Measurements from ENCODE around the gene ST6GALNAC3.

ST6GALNAC3 gene

DNA sequence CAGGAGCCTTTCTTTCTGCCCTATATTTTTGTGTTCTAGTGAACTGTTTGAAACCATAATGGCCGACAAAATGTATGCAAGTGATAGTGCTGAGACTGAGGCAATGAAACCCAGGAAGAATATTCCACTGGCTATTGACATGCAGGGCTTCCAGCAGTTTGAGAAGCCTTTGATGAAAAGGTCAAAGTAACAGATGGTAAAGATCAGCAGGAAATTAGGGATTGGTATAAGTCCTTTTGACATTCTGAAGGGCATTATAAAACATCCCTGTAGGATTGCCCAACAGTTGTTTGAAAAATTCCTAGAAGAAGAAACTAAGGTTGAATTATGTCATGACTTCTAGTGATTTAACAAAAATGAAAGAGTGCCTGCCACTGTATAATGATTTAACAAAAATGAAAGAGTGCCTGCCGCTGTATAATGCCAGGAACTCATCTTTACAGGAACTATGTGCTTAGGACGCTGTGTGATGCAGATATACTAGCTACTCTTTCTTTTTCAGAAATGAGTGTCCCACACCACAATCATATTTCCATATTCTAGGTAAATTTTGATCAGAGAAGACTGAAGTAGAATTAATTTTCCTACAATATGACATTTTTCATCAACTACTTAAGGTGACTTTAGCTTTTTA lies 508.8 kb downstream of the ST6GALNAC3 start:
- DNase-seq (ENCODE audit: low read depth in 3 of 3), result no peak

DNA sequence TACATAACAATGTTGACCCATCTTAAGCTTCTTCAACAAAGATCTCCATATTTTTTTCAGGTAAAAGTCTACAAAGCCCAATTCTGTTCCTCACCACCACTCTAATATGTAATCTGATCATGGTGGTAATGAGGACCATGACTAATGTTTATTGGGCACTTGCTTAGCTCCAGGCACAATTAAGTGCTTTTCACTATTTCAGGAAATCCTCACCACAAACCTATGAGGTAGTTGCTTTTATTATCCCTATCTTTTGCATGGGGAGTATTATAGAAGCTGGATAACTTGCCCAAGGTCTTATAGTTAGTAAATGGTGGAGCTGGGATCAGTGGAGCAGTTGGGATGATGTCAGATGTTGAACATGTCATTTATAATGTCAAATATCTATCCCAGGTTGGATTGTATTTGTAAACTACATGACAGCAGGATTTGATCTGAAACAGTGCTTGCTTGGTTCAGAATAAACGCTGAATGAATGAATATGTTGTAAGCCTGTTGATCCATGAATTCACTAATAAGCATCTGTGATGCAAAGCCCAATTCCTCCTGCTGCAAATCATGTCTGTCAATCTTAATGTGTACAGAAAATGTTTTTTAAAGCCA lies 509.4 kb downstream of the ST6GALNAC3 start:
- no peak for DNase-seq (ENCODE audit: low read depth in 3 of 3)

DNA sequence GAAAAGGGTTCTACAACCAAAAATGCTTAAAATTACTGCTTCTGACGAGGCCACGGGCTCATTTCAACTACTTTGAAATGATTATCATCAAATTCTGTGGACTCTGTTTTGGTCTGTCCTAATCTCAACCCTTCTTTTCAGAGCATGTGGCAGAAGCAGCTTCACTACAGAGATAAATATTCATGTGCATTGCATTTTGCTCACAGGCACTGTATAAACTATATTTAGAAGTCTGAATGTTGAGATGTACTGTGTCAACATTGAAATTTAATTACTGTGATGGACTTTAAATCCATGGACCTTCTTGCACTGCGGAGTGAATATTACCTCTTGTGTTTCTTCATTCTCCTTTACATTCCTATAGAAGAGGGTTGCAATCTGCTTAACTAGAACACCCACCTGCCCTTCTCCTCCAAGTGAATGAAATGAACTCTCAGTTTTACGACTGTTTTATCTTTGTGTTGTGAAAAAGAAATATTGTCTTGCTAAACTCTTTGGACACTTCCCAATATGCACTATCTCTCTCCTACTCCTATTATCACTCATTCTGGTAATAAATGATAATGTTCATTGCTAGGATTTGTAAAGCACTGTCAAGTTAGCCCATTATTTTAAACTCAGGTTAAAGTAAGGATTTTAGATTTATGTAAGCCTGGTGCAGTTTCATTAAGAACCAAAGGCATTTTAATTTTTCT lies 511.6 kb downstream of the ST6GALNAC3 start:
- DNase-seq (ENCODE audit: low read depth in 3 of 3), result no peak

DNA sequence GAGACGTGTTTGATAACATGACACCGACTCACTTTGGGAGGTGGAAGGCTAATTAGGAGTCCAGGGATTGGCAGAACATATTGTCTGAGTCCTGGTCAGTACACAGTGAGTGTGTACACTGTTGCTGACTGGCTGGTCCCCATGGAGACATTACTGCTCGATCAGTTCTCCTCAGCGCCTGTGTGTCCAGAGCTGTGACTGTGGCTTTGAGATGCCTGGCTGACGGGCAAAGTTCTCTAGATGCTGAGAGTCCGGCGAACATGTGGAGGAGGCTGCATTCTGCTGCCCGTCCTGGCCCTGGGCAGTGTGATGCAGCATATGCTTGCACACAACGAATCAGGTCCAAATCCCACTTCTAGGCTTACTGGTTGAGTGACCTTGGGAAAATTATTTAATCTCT lies 512.7 kb downstream of the ST6GALNAC3 start:
- DNase-seq (ENCODE audit: low read depth in 3 of 3), result no peak

DNA sequence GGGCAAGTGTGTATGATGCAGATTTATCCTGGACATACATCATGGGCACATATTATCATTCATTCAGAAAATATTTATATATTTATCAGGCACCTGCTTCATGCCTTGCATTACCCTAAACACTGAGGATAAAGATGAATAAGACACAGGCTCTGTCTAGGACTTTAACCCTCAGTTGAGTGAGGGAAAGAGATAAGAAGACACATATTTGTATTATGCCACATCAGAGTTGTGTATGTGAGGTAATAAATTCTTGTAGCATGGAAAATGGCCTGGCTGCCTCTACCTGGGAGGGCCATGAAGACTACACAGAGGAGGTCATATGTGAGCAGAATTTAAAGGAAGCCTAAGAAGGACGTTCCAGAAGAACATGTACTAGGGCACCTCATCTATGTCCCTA lies 516.9 kb downstream of the ST6GALNAC3 start:
- no peak for DNase-seq (ENCODE audit: low read depth in 3 of 3)

DNA sequence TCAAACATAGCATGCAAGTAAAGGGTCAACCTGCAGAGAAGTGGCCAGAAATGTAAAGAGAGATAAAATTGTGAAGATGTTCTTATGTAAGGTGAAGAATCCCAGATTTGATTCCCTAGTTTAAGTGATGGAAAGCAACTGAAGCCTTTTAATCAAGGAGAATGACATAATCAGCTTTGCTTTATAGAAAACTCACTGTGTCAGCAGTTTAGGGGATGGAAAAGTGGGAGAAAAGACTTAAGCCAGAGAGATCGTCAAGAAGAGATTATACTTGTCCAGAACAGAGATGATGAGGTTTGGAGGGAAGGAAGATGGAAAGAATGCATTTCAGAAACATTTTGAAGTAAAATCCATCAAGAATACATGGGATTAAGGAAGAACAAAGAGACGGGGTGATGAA lies 517.4 kb downstream of the ST6GALNAC3 start:
- DNase-seq (ENCODE audit: low read depth in 3 of 3), result no peak

DNA sequence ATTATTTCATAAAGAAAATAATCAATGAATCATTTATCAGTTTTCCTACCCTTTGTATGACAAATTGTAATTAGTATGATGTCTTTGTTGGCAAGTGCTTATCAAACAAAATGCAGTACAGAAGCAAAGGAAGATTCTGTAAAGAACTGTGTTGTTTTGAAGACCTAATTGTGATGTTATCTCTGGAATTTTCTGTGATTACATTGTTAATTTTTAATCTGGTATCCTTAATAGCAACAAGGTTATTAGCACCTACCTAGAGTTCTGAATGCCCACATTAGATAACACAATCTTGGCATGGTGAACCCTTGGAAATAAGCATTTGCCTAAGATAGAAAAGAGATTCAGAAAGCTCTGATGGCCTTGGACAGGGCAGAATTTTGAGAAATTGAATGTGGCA lies 518.6 kb downstream of the ST6GALNAC3 start:
- no peak for DNase-seq (ENCODE audit: low read depth in 3 of 3)

DNA sequence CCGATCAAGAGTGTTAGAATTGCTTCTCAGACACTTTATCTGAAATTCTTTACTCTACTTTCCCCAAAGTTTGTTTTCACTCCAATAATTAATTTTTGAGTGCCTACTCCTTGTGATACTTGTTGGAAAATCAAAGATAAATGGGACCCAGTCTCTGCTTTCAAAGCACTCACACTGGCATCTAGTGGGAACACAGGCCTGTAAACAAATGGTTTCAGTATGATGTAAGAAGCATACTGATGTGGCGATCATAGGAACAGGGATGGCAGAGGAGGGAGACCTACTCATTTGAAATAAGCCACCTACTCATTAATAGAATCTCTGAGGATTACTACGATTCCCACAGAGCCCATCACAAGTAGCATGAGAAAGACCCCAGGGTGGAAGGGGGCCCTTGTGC lies 519.1 kb downstream of the ST6GALNAC3 start:
- DNase-seq (ENCODE audit: low read depth in 3 of 3), result no peak

DNA sequence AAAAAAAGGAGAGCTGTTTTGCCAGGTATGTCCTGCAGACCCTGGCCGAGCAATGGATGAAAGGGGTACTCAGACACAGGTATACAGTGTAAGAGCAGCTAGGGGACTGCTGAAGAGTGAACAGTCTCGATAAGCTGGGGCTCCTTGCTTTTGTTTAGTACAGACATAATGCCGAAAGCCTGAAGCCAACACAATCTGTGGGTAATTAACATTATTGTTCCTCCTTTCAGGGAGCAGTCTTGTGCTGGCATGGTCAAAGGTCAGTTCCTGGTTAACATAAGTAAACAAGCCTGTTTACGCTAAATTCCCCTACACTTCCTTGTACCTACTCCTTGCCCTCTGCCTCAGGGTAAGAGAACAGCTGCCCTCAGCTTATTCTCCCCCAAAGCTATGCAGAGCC lies 520.5 kb downstream of the ST6GALNAC3 start:
- DNase-seq (ENCODE audit: low read depth in 3 of 3), result no peak

DNA sequence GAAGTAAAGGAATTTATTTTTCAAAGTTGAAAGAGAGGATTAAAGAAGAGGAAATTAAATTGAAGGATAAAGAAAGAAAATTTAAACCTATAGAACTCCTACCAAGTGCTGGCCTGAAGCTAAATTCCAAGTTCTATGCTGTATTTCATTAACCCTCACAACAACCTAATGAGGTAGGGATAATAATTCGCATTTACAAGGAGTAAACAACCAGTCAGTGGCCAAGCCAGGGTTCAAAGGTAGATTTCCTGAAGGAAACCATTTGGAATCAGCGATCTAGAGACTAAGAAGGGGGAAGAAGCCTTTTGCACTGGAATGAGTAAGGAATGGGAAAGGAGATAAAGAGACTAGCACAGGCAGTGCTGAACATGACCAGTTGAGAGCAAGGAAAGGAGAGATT lies 526.9 kb downstream of the ST6GALNAC3 start:
- DNase-seq (ENCODE audit: low read depth in 3 of 3), result no peak

DNA sequence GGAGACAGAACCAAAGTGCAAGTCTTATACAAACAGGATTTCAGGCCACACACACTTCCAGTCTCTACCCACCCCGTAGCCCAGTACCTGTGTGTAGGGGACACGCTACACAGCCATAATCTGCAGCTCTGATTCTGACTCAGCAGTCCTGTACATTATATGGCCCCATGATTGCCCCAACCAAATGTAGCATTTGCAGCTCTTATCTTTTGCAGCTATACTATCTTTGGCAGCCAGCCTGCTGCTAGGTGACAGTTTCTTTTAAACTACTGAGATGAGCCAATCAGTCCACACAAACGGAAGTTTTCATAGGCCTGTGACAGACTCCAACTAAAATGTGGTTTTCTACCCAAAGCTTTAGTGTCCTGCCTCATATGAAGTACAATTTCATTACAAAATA lies 533.2 kb downstream of the ST6GALNAC3 start:
- DNase-seq (ENCODE audit: low read depth in 3 of 3), result no peak

DNA sequence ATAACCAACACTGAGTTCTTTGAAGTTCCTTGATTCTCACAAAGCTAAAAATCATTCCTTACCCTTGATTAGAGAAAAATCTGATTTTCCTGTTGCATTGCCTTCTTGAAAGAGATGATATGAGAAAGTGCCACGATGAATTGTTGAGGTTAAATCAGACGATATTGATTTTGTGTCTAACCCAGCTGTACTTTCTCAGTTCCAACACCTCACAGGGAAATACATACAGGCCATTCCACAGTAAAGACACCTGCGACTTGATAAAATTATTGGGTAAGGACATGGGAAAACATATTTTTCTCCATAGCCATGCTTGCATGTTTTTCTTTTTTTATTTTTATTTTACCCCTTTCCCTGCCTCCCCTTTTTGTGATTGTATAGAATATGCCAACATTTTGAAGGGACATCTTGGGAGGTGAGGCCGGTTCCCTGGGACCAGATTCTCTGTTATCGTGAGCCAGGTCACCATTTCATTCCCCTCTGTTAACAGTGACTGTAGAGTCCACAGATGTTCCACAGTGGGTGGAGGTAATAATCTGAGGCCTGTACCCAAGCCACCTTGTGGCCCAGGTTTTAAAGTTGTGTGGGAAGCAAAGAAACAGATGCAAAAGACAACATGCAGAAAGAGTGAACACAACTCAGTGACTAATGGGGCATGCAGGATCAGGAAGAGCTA lies 537.4 kb downstream of the ST6GALNAC3 start:
- DNase-seq (ENCODE audit: low read depth in 3 of 3), result no peak

DNA sequence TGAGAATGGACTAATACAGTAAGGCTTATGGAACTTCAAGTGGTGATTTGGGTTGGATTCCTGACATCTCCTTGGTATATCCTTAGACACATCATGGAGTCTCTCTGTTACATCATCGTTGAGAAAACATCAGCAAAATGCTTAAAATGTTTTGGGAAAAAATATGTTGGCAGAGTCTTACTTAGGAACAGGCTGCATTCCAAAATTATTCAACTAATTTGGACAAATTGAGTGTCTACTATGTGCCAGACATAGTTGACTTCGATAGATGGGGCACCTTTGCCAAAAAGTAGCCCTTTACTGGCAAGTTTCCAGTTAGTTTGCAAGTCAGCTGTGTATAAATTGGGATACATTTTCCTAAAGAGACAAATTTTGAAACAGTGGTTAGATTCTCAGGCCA lies 539.3 kb downstream of the ST6GALNAC3 start:
- DNase-seq (ENCODE audit: low read depth in 3 of 3), result no peak

DNA sequence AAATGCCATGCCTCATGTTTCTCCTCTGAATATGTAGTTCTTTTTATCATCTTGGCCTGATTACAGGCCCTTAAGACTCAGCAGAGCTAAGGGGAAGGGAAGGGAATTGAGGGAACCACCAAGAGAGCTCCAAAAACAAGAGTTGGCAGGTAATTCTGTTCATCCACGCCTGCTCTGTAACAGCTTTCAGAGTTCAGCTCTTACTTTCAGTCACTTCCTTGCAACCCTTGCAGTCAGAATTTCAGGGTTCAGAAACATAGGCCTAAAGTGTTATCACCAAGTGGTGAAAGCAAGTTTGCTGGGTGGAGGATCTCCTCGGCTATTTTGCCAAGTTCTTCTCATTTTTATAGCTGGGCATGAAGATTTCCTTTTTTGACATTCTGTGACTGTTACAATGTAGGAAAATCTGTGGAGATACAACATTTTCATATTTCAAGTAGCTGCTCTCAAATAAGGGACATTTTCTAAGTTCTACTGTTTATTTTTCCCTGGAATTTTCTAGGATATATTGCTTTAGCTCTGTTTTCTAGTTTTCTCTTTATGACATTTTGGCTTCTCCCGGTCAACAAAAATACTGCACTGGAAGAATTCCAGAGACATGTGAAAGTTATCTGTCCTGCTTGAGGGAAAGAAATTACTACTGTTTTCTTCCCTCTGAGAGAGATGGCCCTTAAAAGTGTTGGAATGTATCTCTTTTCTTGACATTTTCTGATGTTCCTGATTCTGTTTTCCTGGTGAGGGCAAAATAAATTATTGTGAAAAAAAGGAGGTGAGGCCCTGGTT lies 540.9 kb downstream of the ST6GALNAC3 start:
- DNase-seq (ENCODE audit: low read depth in 3 of 3), result no peak

DNA sequence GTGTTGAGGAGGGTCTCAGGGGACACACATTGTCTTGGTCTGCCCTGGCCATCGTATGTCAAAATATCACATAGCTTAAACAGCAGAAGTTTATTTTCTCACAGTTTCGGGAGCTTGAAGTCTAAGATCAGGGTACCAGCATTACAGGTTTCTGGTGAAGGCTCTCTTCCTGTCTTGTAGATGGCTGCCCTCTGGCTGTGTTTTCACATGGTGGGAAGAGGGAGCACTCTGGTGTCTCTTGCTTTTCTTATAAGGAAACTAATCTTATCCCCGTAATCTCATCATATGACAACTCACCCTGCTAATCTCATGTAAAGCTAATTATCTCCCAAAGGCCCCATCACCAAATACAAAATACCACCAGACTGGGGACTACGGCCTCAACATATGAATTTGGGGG lies 545.8 kb downstream of the ST6GALNAC3 start:
- no peak for DNase-seq (ENCODE audit: low read depth in 3 of 3)

DNA sequence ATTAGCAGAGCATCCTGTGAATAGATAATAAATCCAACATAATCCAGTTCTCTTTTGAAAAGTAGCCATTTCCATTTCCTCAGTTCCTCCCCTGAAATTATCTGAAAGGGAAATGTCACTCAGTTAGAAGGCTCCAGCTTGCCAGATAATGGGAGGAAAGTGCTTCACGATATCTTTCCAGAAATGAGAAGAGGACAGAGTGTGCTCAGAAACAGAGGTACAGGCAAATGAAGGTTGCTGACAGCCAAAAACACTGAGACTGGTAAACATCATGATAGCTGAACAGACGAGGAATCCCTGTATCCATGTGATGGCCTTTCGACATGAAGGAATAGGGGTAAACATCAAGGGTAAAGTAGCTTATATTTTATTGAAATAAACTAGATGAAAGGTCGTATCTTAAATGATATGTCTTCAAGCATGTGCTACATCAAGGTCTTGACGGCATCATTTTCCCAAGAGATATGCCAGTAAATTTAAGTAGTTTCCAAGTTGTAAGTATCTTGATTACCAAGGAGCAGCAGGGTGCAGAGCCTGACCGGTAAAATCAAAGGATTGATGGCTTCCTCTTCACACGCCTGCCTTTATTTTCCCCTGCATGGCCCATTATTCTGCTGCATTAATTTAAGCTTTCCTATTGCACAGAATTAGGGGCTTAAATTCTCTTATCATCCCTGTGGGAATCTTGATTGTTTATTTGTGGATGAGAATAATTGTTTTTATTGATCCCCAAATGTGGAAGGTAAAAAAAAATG lies 548.4 kb downstream of the ST6GALNAC3 start:
- no peak for DNase-seq (ENCODE audit: low read depth in 3 of 3)

DNA sequence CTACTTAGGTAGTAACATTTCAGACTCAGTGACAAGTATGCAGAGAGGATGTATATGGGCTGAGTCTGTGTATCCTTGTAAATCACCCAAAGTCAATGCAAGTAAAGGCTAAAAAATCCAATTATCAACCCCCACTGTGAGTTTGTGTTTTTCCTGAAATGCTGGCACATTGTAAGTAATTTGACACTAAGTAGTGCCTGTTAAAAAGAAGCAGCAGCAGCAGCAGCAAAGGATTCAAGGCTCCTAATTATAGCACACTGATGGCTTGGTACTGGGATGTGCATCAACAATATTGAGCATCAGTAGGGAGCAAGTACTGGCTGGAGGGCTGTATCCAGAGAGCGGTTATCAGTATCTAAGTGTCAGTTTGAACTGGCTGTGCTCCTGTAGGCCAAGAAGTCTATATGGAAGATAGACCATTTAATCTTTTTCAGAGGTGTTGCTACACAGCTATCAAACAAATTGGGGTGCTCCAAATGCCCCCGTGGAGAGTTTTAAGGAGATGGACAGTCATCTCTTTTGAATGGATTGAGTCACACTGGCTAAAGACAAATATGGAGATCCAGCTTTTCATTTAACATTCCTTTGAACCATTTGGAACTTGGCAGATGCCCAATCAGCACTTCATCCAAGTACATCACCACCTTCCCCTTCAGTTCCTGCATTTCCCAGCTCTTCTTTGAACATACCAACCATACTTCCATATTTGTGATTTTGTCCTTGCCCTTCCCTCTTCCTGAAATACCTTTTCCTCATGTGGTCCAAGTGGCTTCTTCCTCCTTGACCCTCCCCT lies 551.5 kb downstream of the ST6GALNAC3 start:
- no peak for DNase-seq (ENCODE audit: low read depth in 3 of 3)

DNA sequence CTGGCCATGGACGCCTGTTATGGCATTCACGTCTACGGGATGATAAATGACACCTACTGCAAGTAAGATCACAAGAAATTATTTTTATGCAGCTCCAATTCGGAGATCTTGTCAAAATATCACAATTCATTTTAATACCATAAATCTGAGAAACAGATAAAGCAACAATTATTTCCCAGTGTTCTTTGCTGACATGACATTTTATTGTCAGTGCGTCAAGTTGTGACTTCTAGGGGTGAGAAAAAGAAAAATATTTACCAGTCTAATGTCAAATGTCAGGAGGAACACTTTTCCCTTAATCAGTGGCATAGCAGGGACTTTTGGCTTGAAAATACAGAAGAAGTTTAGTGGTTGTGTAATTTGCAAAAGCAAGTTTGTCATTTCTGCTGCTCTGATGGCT lies 553.0 kb downstream of the ST6GALNAC3 start:
- no peak for DNase-seq (ENCODE audit: low read depth in 3 of 3)

DNA sequence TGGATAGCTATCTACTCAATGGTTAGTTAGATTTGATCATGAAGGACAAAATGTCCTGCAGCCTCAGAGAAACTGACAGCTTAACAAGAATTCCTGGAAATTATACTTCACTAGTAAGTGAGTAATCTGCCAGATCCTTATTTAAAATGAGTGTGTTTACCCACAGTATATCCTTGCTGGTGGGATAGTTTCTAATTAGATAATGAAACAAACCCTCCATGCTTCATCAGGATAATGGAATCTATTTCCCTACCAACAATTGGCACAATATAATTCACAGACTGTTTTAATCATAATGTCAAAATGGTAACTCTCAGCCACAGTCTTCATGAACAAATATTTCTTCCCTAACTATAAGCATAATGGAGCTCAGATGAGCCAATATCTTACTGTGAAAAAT lies 553.4 kb downstream of the ST6GALNAC3 start:
- DNase-seq (ENCODE audit: low read depth in 3 of 3), result no peak

DNA sequence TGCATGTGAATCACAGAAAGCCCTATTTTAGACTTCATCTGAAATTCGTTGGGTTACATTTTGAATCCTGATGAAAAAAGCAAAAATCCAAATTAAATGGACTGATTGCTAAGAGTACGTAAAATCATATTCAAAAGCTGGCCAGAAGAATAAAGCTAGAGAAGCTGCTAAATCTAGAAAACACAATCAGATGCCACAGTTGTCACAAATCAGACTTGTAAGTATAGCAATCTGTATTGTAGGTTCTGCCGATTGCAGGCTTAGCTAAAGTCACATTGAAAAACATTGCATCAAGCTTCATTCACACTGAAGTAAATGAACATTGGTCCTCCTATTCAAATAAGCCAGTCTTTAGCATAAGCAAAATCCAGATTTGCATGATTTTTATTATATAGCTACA lies 557.6 kb downstream of the ST6GALNAC3 start:
- DNase-seq (ENCODE audit: low read depth in 3 of 3), result no peak

DNA sequence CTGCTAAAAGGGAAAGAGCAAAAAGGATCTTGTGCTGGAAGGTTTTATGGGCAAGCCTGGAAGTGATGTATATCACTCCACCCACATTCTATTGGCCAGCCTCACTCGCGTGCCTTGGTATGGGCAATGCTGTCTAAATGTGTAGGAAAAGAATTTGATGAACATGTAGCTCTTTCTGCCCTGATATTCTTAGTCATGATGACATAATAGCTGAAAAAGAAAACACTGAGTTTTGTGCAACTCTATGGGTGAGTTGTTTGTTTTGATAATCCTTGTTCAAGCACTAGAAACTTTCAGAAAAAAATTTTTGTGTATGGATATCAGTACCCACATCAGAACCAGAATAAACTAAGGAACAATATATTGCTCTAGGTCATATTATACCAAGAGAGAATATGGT lies 561.2 kb downstream of the ST6GALNAC3 start:
- DNase-seq (ENCODE audit: low read depth in 3 of 3), result no peak
